GM18508 (cell line): ENCODE measurements around the gene RNF157.
"Not testable (repeated sequence)": the region's sequence is repeated elsewhere in the genome, so short reads cannot be mapped to it uniquely, and the experiment has no call there.

ENCODE experiments used
- ATAC-seq: cut with Tn5 transposase; IDR thresholded peaks from one replicate; pipeline ENCODE4 v1.9.1; 2021; ENCODE audit warnings: moderate number of reproducible peaks; ENCODE audit not compliant: insufficient read depth, unreplicated experiment

Gene RNF157

GRCh38 chr17:76255801-76256429 lies 15.6 kb upstream of the RNF157 start:
- no peak for ATAC-seq

DNA sequence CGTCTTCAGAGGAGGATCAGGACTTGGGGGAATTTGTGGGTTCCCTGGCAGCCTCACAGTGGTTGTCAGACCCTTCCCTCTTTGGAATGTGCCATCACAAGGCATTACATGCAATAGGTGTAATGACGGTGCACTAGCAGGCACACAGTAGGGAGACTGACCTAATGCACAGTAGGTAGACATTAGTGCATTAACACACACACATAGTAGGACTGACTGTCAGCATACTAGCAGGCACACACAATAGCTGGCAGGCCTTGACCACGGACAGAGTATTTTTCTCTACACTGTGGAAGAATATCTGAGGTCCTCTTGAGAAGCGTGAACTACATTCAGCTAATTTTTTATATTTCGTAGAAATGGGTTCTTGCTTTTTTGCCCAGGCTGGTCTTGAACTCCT lies 14.0 kb upstream of the RNF157 start:
- ATAC-seq, result no peak

DNA sequence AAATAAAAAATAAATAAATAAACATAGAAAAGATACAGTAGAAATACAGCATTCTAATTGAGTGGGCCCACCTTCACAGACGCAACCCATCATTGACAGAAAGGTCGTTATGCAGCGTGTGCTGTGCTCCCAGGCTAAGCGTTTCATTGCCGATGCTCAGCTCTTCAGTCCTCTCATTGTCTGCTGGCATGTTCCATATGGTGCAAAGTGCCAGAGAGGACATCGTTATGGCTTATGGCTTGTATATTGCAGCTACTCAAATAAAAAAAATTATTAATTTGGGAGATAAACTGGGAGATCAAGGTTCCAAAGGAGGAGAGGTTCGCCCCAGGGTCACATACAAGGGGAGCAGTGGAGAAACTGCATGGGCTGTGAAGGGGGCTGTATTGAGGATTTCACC lies 13.5 kb upstream of the RNF157 start:
- ATAC-seq, result no peak

- ATAC-seq, result not testable (repeated sequence)
Measured at GRCh38 chr17:76252967-76253766, 12.9 kb upstream of the RNF157 start.

- ATAC-seq, result no peak
Measured at GRCh38 chr17:76252040-76252954, 12.0 kb upstream of the RNF157 start.

DNA sequence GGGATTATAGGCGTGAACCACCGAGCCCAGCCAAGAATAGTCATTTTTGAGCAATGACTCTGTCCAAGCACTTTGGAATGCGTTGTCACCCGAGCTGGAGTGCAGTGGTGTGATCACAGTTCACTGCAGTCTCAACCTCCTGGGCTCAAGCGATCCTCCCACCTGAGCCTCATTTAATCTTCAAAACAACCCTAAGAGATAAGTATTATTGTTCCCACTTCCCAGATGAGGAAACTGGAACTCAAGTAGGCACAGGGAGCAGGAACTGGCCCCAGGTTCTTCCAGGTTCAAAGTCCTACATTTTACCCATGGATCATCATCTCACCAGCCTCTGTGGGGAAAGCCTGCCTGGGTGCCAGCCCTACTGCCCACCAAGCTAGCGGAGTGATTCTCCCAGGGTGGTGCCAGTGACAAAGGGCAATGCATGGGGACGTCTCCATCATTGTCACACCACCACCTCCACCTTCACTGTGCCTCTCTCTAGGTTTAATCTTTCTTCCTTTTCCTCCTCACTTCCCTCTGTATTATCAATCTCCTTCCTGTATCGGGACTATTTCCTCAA lies 11.3 kb upstream of the RNF157 start:
- no peak for ATAC-seq

DNA sequence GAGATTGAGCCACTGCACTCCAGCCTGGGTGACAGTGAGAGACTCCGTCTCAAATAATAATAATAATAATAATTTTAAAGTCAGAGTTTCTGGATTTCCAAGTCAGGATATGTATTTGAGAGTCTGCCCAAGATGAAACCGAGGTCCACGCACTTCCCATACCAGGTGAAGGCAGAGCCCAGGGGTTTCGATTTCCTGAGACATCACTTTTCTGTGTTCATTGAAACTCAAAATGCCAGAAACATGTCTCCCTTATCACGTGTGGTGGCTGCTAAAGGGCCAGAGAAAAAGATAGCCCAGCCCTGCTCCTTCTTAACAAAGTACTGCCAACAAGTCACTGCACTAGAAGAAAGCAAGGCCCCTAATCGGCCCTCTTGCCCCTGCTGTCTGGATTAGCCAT lies 9.8 kb upstream of the RNF157 start:
- ATAC-seq, result no peak

- ATAC-seq, result no peak
Measured at GRCh38 chr17:76248013-76248782, 7.9 kb upstream of the RNF157 start.

DNA sequence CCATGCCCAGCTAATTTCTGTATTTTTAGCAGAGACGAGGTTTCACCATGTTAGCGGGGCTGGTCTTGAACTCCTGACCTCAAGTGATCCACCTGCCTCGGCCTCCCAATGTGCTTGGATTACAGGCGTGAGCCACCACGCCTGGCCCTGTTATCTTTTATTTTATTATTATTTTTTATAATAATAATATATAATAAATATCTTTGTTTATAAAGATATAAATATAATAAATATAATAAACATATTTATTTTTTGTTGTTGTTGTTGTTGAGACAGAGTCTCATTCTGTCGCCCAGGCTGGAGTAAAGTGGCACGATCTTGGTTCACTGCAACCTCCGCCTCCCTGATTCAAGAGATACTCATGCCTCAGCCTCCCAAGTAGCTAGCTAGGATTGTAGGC lies 7.0 kb upstream of the RNF157 start:
- no peak for ATAC-seq

GRCh38 chr17:76246080-76247066 lies 6.1 kb upstream of the RNF157 start:
- peak; percentile 86 for ATAC-seq

DNA sequence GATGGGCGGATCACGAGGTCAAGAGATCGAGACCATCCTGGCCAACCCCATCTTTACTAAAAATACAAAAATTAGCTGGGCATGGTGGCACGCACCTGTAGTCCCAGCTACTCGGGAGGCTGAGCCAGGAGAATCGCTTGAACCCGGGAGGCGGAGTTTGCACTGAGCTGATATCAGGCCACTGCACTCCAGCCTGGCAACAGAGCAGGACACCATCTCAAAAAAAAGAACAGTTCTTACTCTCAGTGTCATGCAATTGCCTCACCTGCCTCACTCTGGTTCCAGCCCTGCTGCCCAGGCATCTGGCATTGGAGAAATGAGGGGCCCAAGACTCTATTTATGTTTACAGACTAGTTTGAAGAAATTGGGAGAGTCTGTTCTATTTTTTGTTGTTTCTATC lies 4.4 kb upstream of the RNF157 start:
- ATAC-seq, result not testable (repeated sequence)

DNA sequence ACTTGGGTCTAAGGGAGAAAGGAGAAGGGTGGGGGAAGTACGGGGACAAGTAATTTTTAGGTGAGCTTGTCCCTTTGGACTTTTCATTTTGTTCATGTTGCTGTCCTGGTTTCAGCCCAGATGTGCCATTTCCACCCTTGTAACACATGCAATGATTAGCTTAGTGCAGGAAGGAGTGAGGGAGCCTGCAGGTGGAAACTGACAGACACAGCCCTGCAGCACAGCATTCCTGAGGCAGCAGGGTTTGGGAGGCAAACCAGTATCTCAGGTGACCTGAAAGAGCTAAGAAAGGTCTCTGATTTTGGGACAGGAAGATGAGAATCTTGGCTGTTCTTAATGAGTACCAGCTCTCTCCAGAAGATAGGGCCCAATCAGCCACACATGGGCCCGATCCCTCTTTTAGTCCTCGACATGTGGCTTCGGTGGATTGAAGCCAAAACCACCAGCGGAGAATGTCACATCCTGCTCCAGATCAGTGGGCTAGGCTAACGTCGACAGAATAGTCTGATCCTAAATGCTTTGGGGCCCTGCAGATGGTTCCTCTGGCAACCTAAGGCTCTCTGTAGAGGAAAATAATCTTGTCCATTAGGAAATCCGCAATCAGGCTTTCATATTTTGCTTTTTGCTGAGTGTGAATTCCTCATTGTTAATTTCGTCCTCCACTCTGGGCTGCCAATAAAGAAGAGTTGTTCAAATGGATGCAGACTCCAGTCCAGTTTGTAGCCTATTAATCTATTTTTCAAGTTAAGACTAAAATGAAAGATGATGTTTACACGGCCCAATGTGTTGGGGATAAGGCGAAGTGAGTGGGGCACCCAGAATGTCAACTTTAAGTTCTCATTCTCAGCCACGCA lies 3.8 kb upstream of the RNF157 start:
- ATAC-seq, result no peak

GRCh38 chr17:76241691-76242255 lies 1.5 kb upstream of the RNF157 start:
- no peak for ATAC-seq

- no peak for ATAC-seq
Measured at GRCh38 chr17:76241204-76241538, 878 bp upstream of the RNF157 start.

DNA sequence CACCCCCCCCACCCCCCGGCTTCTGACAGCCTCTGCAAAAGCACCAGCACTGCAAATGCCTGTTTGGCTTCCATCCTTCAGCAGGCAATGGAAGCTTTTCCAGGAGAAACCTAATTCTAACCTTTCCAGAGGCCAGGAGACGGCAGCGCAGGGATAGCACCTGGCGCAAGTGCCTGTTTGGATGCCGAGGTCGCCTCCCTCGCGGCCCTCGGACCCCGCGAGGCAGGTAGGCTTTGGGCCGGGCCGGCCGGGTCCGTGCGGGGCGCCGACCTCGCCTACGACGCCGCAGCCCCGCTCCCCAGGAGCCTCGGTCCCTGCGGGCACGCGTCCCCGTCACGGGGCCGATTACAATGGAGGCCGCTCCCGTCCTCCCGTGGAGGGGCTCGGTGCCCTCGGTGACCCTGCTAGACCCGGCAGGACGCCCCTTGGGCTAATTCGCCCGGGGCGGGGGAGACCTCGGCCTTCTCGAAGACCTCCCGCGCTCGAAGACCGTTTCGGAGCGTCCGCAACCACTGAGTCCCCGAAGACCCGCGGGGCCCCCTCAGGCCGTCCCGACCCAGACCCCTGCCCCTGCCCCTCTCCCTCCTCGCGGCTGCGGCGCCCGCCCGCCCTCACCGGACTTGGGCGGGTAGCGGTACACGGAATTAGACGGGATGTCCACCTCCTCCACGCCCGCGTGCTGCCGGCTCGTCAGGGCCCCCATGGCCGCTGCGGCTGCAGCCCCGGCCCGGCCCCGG lies 587 bp downstream of the RNF157 start:
- no peak for ATAC-seq

GRCh38 chr17:76238847-76239537 lies 1.3 kb downstream of the RNF157 start:
- ATAC-seq, result no peak
